Natural killer cell treated with Interleukin-12 subunit alpha and Interleukin-12 subunit beta and Interleukin-15 and Interleukin-18, amount 100 ng/mL, for 72 hours (primary cell): Measurements from ENCODE around the gene MKNK2. TPM values are rescaled to one million over a fixed set of nuclear protein-coding genes. Genes with fewer than 3 reads are reported as not detected.

Experiments used
- total RNA-seq, 2 donors: library from RNA; stranded (reverse); gene quantifications; one replicate each; pipeline ENCODE4 v1.2.3, GENCODE V29; 2022

Gene MKNK2
- total RNA-seq, 2 donors from 2014 or later: 303 to 308 TPM

Other genes with a start within 250 kb of the MKNK2 start
- gene ATP8B3, start 239.0 kb downstream of the MKNK2 start, total RNA-seq: 1 to 10 TPM; 2.3 to 2.8 TPM
- 100 to 1,000 TPM in 1 of 2 donors, 10 to 100 TPM in 1; 69.1 to 103 TPM for gene REXO1, start 202.8 kb downstream of the MKNK2 start, total RNA-seq
- 10 to 100 TPM; 18.0 to 49.8 TPM for gene KLF16, start 187.7 kb downstream of the MKNK2 start, total RNA-seq
- 100 to 1,000 TPM; 127 to 132 TPM for gene ABHD17A, start 165.7 kb downstream of the MKNK2 start, total RNA-seq
- gene ADAT3, start 145.8 kb downstream of the MKNK2 start, total RNA-seq: 10 to 100 TPM in 1 of 2 donors, 1 to 10 TPM in 1; 7.5 to 13.3 TPM
- 10 to 100 TPM; 34.8 to 66.2 TPM for gene SCAMP4, start 145.8 kb downstream of the MKNK2 start, total RNA-seq
- gene CSNK1G2, start 110.1 kb downstream of the MKNK2 start, total RNA-seq: 100 to 1,000 TPM in 1 of 2 donors, 10 to 100 TPM in 1; 57.5 to 103 TPM
- 10 to 100 TPM; 19.9 to 23.0 TPM for gene BTBD2, start 35.5 kb downstream of the MKNK2 start, total RNA-seq
- gene MOB3A, start 45.1 kb upstream of the MKNK2 start, total RNA-seq: 100 to 1,000 TPM; 180 to 212 TPM
- 1 to 10 TPM; 5.7 to 5.9 TPM for gene IZUMO4, start 45.7 kb upstream of the MKNK2 start, total RNA-seq
- gene AP3D1, start 100.3 kb upstream of the MKNK2 start, total RNA-seq: 100 to 1,000 TPM; 126 to 191 TPM
- 100 to 1,000 TPM; 108 to 190 TPM for gene DOT1L, start 112.7 kb upstream of the MKNK2 start, total RNA-seq
- 10 to 100 TPM; 59.8 to 85.9 TPM for gene PLEKHJ1, start 185.1 kb upstream of the MKNK2 start, total RNA-seq
- 100 to 1,000 TPM in 1 of 2 donors, 10 to 100 TPM in 1; 99.2 to 192 TPM for gene SF3A2, start 185.6 kb upstream of the MKNK2 start, total RNA-seq
- gene AMH, start 198.1 kb upstream of the MKNK2 start, total RNA-seq: 1 to 10 TPM; 2.8 to 3.5 TPM
- under 1 TPM in 1 of 2 donors, not detected in 1; 0.73 TPM for gene JSRP1, start 205.2 kb upstream of the MKNK2 start, total RNA-seq
- 1 to 10 TPM; 2.4 to 8.2 TPM for gene PEAK3, start 230.9 kb upstream of the MKNK2 start, total RNA-seq